Activated CD4-positive, alpha-beta T cell treated with anti-CD3 and anti-CD28 coated beads, Interleukin-2, Interleukin-4, amounts not matched to agents 100 ng/mL and 50 ng/mL, durations not matched to agents 16 hours and 8 hours (primary cell): ENCODE data around the gene IQSEC1.
"Not testable (repeated sequence)": the region's sequence is repeated elsewhere in the genome, so short reads cannot be mapped to it uniquely, and the experiment has no call there.

Experiments
- DNase-seq: peaks from one replicate; pipeline ENCODE4 v3.0.0-alpha.2; 2020; ENCODE audit warnings: low spot score

The IQSEC1 gene

GRCh38 chr3:12869035-12869621 is 204.1 kb downstream of the IQSEC1 start:
- DNase-seq = peak; percentile 26

- DNase-seq = peak; percentile 62
Observed at GRCh38 chr3:12868039-12869034, 204.9 kb downstream of the IQSEC1 start.

GRCh38 chr3:12866836-12867235 is 206.4 kb downstream of the IQSEC1 start:
- DNase-seq = no peak

- no peak for DNase-seq
Observed at GRCh38 chr3:12865271-12865670, 208.0 kb downstream of the IQSEC1 start.

GRCh38 chr3:12862387-12862786 is 210.8 kb downstream of the IQSEC1 start:
- DNase-seq = no peak

- DNase-seq = no peak
Observed at GRCh38 chr3:12861611-12862010, 211.6 kb downstream of the IQSEC1 start.

GRCh38 chr3:12859840-12860239 is 213.4 kb downstream of the IQSEC1 start:
- DNase-seq = no peak

- DNase-seq = no peak
Observed at GRCh38 chr3:12856626-12857025, 216.6 kb downstream of the IQSEC1 start.

GRCh38 chr3:12854565-12854964 is 218.7 kb downstream of the IQSEC1 start:
- no peak for DNase-seq

- not testable (repeated sequence) for DNase-seq
Observed at GRCh38 chr3:12853847-12854246, 219.4 kb downstream of the IQSEC1 start.

- DNase-seq = no peak
Observed at GRCh38 chr3:12852201-12852600, 221.0 kb downstream of the IQSEC1 start.
